GM19238 (cell line): ENCODE data around the gene LHX4.

Source experiments
- DNase-seq: peaks from one replicate; pipeline ENCODE4 v3.0.0; 2011; ENCODE audit warnings: low spot score; ENCODE audit not compliant: insufficient read length

The LHX4 gene

GRCh38 chr1:180243517-180244221 lies 13.6 kb downstream of the LHX4 start:
- DNase-seq = no peak

GRCh38 chr1:180244840-180245239 lies 14.8 kb downstream of the LHX4 start:
- DNase-seq = no peak

- no peak for DNase-seq
Measured at GRCh38 chr1:180246579-180246978, 16.5 kb downstream of the LHX4 start.

GRCh38 chr1:180247061-180247460 lies 17.0 kb downstream of the LHX4 start:
- no peak for DNase-seq

GRCh38 chr1:180247580-180247979 lies 17.5 kb downstream of the LHX4 start:
- no peak for DNase-seq

- DNase-seq = no peak
Measured at GRCh38 chr1:180248176-180248575, 18.1 kb downstream of the LHX4 start.

- DNase-seq = no peak
Measured at GRCh38 chr1:180248731-180249681, 18.9 kb downstream of the LHX4 start.

- no peak for DNase-seq
Measured at GRCh38 chr1:180249725-180250498, 19.8 kb downstream of the LHX4 start.

GRCh38 chr1:180250499-180250770 lies 20.4 kb downstream of the LHX4 start:
- no peak for DNase-seq

GRCh38 chr1:180250883-180251509 lies 20.9 kb downstream of the LHX4 start:
- no peak for DNase-seq

GRCh38 chr1:180251526-180252305 lies 21.7 kb downstream of the LHX4 start:
- DNase-seq = no peak

- DNase-seq = peak; percentile 65
Measured at GRCh38 chr1:180252638-180253536, 22.8 kb downstream of the LHX4 start.

- no peak for DNase-seq
Measured at GRCh38 chr1:180253585-180254495, 23.8 kb downstream of the LHX4 start.

- DNase-seq = no peak
Measured at GRCh38 chr1:180254496-180254819, 24.4 kb downstream of the LHX4 start.

- DNase-seq = no peak
Measured at GRCh38 chr1:180254854-180255253, 24.8 kb downstream of the LHX4 start.

GRCh38 chr1:180255536-180256340 lies 25.7 kb downstream of the LHX4 start:
- no peak for DNase-seq

- no peak for DNase-seq
Measured at GRCh38 chr1:180256341-180257027, 26.4 kb downstream of the LHX4 start.
